HG03378 (cell line): ENCODE results near the gene NELFA.
"Not testable (repeated sequence)": the region's sequence is repeated elsewhere in the genome, so short reads cannot be mapped to it uniquely, and the experiment has no call there.

Source experiments
- ATAC-seq: cut with Tn5 transposase; IDR thresholded peaks from one replicate; pipeline ENCODE4 v1.9.1; 2021; ENCODE audit warnings: mild to moderate bottlenecking, moderate library complexity; ENCODE audit not compliant: unreplicated experiment

Gene NELFA

GRCh38 chr4:2040391-2041238 lies 31.8 kb upstream of the NELFA start:
- ATAC-seq, result no peak

GRCh38 chr4:2036866-2037265 lies 28.1 kb upstream of the NELFA start:
- ATAC-seq, result no peak

GRCh38 chr4:2036327-2036726 lies 27.6 kb upstream of the NELFA start:
- ATAC-seq, result no peak

- ATAC-seq, result not testable (repeated sequence)
Measured at GRCh38 chr4:2031161-2031560, 22.4 kb upstream of the NELFA start.

- not testable (repeated sequence) for ATAC-seq
Measured at GRCh38 chr4:2027120-2027519, 18.3 kb upstream of the NELFA start.

GRCh38 chr4:2025817-2026216 lies 17.0 kb upstream of the NELFA start:
- ATAC-seq, result no peak

GRCh38 chr4:2024683-2025082 lies 15.9 kb upstream of the NELFA start:
- no peak for ATAC-seq

GRCh38 chr4:2021358-2022018 lies 12.7 kb upstream of the NELFA start:
- not testable (repeated sequence) for ATAC-seq

- ATAC-seq, result no peak
Measured at GRCh38 chr4:2015008-2015407, 6.2 kb upstream of the NELFA start.

GRCh38 chr4:2011583-2011982 lies 2.8 kb upstream of the NELFA start:
- no peak for ATAC-seq

- ATAC-seq, result peak; percentile 22
Measured at GRCh38 chr4:2009651-2010233, 968 bp upstream of the NELFA start.

GRCh38 chr4:2008671-2008920 lies 178 bp downstream of the NELFA start:
- ATAC-seq, result no peak

GRCh38 chr4:2007804-2008670 lies 737 bp downstream of the NELFA start:
- no peak for ATAC-seq

GRCh38 chr4:2006956-2007653 lies 1.7 kb downstream of the NELFA start:
- ATAC-seq, result no peak

- ATAC-seq, result no peak
Measured at GRCh38 chr4:2006367-2006766, 2.4 kb downstream of the NELFA start.

- ATAC-seq, result not testable (repeated sequence)
Measured at GRCh38 chr4:2003361-2003760, 5.4 kb downstream of the NELFA start.

- not testable (repeated sequence) for ATAC-seq
Measured at GRCh38 chr4:1999308-1999707, 9.5 kb downstream of the NELFA start.

GRCh38 chr4:1998296-1998695 lies 10.5 kb downstream of the NELFA start:
- no peak for ATAC-seq

- ATAC-seq, result no peak
Measured at GRCh38 chr4:1997712-1998111, 11.1 kb downstream of the NELFA start.

GRCh38 chr4:1996866-1997611 lies 11.7 kb downstream of the NELFA start:
- ATAC-seq, result no peak
